ENCODE measurements around the gene CIB2. TPM values are rescaled to one million over a fixed set of nuclear protein-coding genes. Genes with fewer than 3 reads are reported as not detected.
"Not testable (repeated sequence)": the region's sequence is repeated elsewhere in the genome, so short reads cannot be mapped to it uniquely, and the experiment has no call there.

CIB2 gene
- total RNA-seq, result 18.4 TPM

GRCh38 chr15:78131295-78132061, at the start of gene CIB2:
TSS of gene CIB2 (minus strand) at chr15:78131445. CDS start at chr15:78131215, 230 bp downstream.
- peak; percentile 28 for DNase-seq

GRCh38 chr15:78179906-78180305, 48.7 kb upstream of the CIB2 start:
- no peak for DNase-seq

- no peak for DNase-seq
Measured at GRCh38 chr15:78179286-78179840, 48.1 kb upstream of the CIB2 start.

GRCh38 chr15:78178064-78178463, 46.8 kb upstream of the CIB2 start:
- DNase-seq, result no peak

- no peak for DNase-seq
Measured at GRCh38 chr15:78177447-78177873, 46.2 kb upstream of the CIB2 start.

GRCh38 chr15:78175330-78175729, 44.1 kb upstream of the CIB2 start:
- DNase-seq, result no peak

- DNase-seq, result no peak
Measured at GRCh38 chr15:78174401-78174800, 43.2 kb upstream of the CIB2 start.

- no peak for DNase-seq
Measured at GRCh38 chr15:78171864-78172472, 40.7 kb upstream of the CIB2 start.

- no peak for DNase-seq
Measured at GRCh38 chr15:78170848-78171773, 39.9 kb upstream of the CIB2 start.

- DNase-seq, result no peak
Measured at GRCh38 chr15:78168608-78169007, 37.4 kb upstream of the CIB2 start.

GRCh38 chr15:78167227-78167888, 36.1 kb upstream of the CIB2 start:
- DNase-seq, result no peak

GRCh38 chr15:78164010-78164409, 32.8 kb upstream of the CIB2 start:
- no peak for DNase-seq

GRCh38 chr15:78162038-78162437, 30.8 kb upstream of the CIB2 start:
- no peak for DNase-seq

GRCh38 chr15:78159395-78159794, 28.1 kb upstream of the CIB2 start:
- DNase-seq, result no peak

GRCh38 chr15:78157203-78157602, 26.0 kb upstream of the CIB2 start:
- DNase-seq, result no peak

GRCh38 chr15:78156653-78157052, 25.4 kb upstream of the CIB2 start:
- no peak for DNase-seq

- no peak for DNase-seq
Measured at GRCh38 chr15:78155355-78155939, 24.2 kb upstream of the CIB2 start.

GRCh38 chr15:78154955-78155354, 23.7 kb upstream of the CIB2 start:
- DNase-seq, result no peak

GRCh38 chr15:78151075-78151474, 19.8 kb upstream of the CIB2 start:
- not testable (repeated sequence) for DNase-seq

GRCh38 chr15:78149805-78150751, 18.8 kb upstream of the CIB2 start:
- no peak for DNase-seq
